Measurements from ENCODE around the gene INSM1.

Gene INSM1, protein sequence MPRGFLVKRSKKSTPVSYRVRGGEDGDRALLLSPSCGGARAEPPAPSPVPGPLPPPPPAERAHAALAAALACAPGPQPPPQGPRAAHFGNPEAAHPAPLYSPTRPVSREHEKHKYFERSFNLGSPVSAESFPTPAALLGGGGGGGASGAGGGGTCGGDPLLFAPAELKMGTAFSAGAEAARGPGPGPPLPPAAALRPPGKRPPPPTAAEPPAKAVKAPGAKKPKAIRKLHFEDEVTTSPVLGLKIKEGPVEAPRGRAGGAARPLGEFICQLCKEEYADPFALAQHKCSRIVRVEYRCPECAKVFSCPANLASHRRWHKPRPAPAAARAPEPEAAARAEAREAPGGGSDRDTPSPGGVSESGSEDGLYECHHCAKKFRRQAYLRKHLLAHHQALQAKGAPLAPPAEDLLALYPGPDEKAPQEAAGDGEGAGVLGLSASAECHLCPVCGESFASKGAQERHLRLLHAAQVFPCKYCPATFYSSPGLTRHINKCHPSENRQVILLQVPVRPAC

DNA sequence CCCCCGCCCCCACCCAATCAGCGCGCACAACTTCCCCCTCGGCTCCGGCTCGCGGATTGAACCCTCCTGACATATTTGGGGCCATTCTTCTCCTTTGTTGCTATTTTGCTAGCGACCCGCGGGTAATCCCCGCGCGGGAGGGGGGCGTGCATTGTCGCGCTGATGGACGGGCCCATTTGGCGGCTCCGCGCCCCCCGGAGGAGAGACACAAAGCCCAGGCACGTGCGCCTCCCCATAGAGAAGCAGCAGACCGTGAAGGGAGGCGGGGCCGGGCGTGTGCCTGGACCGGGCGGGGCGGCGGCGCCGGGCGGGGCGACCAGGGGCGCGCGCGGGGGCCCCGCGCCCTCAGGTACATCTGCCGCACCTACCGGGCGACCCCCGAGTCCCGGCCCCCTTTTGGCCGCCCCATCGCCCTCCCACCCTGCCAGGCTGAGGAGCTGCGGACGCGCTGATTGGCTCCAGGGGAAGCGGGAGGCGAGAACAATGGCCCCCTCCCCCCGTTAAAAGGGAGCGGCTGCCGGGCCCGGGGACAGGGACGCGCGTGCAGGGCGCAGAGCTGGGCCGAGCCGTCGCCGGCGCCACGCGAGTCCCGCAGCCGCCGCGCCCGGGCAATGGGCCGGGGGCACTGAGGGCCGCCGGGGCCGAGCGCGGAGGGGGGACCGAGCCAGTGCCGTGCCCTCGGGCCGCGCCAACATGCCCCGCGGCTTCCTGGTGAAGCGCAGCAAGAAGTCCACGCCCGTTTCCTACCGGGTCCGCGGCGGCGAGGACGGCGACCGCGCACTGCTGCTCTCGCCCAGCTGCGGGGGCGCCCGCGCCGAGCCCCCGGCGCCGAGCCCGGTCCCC, at the start of gene INSM1:
INSM1 (plus strand) TSS at position 530 of the 843 bp plus-strand sequence; CDS start at position 694, 164 bp downstream.
- H3K9me3 Mint-ChIP-seq = no peaks in the 10 kb centered on the region
- H3K27ac Mint-ChIP-seq = no peak within 1 kb of the TSS
- peak within 1 kb of the TSS; percentile 85 for H3K4me3 Mint-ChIP-seq
- H3K36me3 Mint-ChIP-seq (ENCODE audit: low read depth) = no peaks in the 10 kb centered on the region
- H3K4me1 Mint-ChIP-seq (ENCODE audit: low read depth) = peaks cover 33% of the 10 kb centered on the region
- H3K27me3 Mint-ChIP-seq = peaks cover 84% of the 10 kb centered on the region
- intact Hi-C loops (cut with micrococcal nuclease) = loop anchor here (10.0 kb wide), 1 partner anchor 93 kb away; no protein-coding TSS in a partner anchor

DNA sequence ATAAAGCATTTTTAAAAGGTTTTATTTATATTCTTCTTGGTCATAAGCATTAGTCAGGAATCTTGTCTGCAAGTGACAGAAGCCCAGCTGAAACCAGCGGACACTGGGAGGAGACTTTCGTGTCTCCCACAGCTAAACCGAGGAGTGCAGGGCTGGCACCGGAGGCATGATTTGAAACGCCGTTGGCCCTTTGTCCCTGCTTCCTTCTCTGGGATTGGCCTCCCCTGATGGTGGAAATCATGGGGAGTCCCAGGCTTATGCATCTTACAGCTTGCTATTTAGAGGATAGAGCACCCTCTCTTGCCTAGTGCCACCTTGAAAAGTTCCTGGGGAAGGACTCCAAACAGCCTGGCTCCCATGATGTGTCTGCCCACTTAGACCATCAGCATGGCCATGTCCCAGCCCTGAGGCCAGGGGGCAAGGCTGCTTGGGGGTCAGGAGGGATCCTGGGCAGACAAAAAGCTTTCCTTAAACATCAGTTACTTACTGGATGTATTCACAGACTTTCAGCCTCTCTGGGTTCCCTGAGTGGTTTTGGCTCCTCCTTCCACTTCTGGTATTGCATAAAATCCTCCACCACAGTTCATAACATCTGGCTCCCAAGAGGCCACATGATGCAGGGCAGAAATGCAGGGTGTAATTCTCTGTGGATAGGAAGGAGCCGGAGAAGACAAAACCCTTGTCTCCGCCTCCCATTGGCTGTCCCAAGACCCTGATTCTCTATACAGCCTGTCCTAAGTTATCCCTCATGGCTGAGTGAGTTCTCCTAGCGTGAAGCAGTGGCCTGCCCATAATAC, 49.3 kb upstream of the INSM1 start:
- Mint-ChIP-seq H3K27ac (peak overlapping the region; percentile 93), H3K27me3 (no peaks in the 10 kb centered on the region), H3K9me3 (peaks cover 23% of the 10 kb centered on the region), H3K4me3 (no peak overlapping the region), H3K4me1 (ENCODE audit: low read depth) (peaks cover 31% of the 10 kb centered on the region), H3K36me3 (ENCODE audit: low read depth) (no peaks in the 10 kb centered on the region)
- intact Hi-C loops (cut with micrococcal nuclease) = no loop called here

DNA sequence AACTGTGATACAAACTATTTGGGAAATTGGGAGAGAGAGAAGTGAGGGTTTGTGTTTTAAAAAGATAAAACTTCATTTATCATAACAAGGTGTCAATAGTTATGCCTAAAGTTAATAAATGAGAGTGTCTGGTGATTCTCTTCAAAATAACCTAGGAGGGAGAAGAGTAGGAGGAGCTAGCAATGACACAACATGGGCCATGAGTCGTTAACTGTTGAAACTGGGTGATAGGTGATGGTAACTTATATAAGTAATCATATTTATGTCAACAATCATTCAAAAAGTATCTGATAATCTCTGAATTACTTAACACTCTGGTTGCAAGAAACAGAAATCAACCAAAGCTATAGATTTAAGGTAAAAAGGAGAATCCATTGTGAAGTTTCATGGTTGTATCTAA, 46.8 kb upstream of the INSM1 start:
- Mint-ChIP-seq H3K4me1 (ENCODE audit: low read depth) (peaks cover 31% of the 10 kb centered on the region), H3K4me3 (no peak overlapping the region), H3K9me3 (peaks cover 23% of the 10 kb centered on the region), H3K27me3 (no peaks in the 10 kb centered on the region), H3K27ac (no peak overlapping the region), H3K36me3 (ENCODE audit: low read depth) (no peaks in the 10 kb centered on the region)
- intact Hi-C loops (cut with micrococcal nuclease) = no loop called here

DNA sequence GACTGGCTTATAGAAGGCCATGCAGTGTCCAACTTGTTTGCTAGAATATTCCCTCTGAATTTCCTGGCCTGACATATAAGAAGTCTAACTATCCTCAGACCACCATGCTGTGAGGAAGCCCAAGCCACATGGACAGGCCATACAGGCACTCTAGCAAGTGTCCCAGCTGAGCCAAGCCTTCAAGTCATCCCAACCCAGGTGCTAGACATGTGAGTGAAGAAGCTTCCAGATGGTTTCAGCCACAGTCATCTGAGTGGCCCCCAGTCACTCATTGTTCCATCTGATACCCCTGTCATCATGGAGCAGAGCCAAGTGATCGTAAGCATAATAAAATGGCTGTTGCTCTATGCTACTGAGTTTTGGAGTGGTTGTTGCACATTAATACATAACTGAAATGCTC, 46.0 kb upstream of the INSM1 start:
- H3K4me1 Mint-ChIP-seq (ENCODE audit: low read depth) = peaks cover 30% of the 10 kb centered on the region
- H3K4me3 Mint-ChIP-seq = no peak overlapping the region
- H3K27ac Mint-ChIP-seq = no peak overlapping the region
- peaks cover 23% of the 10 kb centered on the region for H3K9me3 Mint-ChIP-seq
- intact Hi-C loops (cut with micrococcal nuclease) = no loop called here
- no peaks in the 10 kb centered on the region for H3K36me3 Mint-ChIP-seq (ENCODE audit: low read depth)
- H3K27me3 Mint-ChIP-seq = no peaks in the 10 kb centered on the region

DNA sequence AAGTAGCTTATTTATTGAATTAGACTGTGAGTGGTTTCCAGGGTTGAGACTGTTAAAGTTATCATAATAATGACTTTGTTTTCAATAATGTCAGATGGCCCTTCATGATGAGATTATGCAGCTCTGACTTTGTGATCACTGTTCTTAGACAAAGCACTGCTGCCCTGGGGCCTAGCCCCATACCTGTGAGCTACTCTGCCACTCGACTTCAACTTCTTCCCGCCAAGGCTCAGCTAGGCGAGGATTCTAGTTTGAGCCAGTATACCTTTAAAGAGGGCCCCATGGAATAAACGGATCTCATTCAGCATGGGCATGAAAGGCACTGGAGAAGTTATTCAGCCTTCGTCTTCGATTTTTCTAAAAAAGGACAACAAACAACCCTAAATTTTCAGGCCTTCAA, 45.0 kb upstream of the INSM1 start:
- Mint-ChIP-seq H3K36me3 (ENCODE audit: low read depth) (no peaks in the 10 kb centered on the region), H3K4me3 (no peak overlapping the region), H3K4me1 (ENCODE audit: low read depth) (peaks cover 23% of the 10 kb centered on the region), H3K9me3 (peaks cover 23% of the 10 kb centered on the region), H3K27me3 (no peaks in the 10 kb centered on the region), H3K27ac (no peak overlapping the region)
- intact Hi-C loops (cut with micrococcal nuclease) = no loop called here

DNA sequence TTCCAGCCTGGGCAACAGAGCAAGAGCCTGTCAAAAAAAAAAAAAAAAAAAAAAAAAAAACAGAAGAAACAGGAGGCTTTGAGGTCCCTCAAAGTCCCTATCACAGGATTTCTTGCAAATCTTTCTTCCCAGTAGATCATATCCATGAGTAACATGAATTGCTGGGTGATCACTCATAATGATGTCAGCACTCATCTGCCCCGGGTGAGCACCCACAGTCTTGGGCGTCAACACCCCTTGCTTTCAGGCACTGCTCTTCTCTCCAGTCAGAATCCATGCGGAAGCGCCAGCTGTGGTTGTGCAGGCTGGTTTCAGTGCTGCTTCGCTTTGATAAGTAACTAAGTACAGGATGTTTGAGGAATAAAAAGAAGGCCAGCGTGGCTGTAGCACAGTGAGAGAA, 40.2 kb upstream of the INSM1 start:
- H3K4me3 Mint-ChIP-seq = no peak overlapping the region
- H3K27ac Mint-ChIP-seq = peak overlapping the region; percentile 87
- H3K36me3 Mint-ChIP-seq (ENCODE audit: low read depth) = no peaks in the 10 kb centered on the region
- no peaks in the 10 kb centered on the region for H3K9me3 Mint-ChIP-seq
- intact Hi-C loops (cut with micrococcal nuclease) = no loop called here
- H3K4me1 Mint-ChIP-seq (ENCODE audit: low read depth) = peaks cover 34% of the 10 kb centered on the region
- H3K27me3 Mint-ChIP-seq = no peaks in the 10 kb centered on the region

DNA sequence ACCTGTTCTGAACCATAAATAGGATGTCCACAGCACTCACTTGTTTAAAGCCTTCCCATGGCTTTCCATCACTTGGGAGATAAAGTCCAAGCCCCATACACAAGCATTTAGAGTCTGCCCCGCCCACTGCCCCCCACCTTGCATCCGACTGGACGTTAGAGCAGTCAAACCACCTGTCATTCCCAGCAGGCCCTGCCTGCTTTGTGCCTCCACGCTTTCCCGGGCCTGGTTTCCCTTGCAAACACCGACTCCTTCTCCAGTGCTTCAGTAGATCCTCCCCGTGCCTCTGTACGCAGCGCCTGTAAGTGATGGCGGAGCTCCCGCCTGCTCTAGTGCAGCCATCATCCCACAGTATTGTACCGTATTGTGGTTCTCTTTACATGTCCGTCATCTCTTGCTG, 38.3 kb upstream of the INSM1 start:
- peaks cover 45% of the 10 kb centered on the region for H3K4me1 Mint-ChIP-seq (ENCODE audit: low read depth)
- no peak overlapping the region for H3K4me3 Mint-ChIP-seq
- H3K9me3 Mint-ChIP-seq = no peaks in the 10 kb centered on the region
- no peaks in the 10 kb centered on the region for H3K36me3 Mint-ChIP-seq (ENCODE audit: low read depth)
- H3K27ac Mint-ChIP-seq = no peak overlapping the region
- intact Hi-C loops (cut with micrococcal nuclease) = no loop called here
- H3K27me3 Mint-ChIP-seq = no peaks in the 10 kb centered on the region

DNA sequence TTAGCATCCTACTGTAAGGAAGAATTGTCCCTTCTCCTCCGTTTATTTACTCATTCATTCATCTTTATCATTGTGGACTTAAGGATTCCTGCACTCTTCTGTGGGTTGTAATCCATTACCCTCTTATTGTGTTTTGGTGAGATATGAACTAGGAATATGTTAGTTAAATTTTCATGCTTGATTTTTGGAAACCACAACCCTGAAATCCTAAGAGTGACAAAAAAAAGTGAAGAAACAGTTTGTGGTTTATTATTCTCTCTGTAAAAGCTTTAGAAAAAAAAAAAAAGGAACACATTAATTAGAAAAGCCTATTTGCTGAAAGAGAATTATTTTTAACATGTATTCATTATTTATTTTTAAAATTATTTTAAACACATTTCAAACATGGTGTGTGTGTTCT, 36.7 kb upstream of the INSM1 start:
- Mint-ChIP-seq H3K36me3 (ENCODE audit: low read depth) (no peaks in the 10 kb centered on the region), H3K27ac (peak overlapping the region; percentile 67), H3K4me3 (no peak overlapping the region), H3K27me3 (no peaks in the 10 kb centered on the region), H3K4me1 (ENCODE audit: low read depth) (peaks cover 45% of the 10 kb centered on the region), H3K9me3 (no peaks in the 10 kb centered on the region)
- intact Hi-C loops (cut with micrococcal nuclease) = no loop called here

DNA sequence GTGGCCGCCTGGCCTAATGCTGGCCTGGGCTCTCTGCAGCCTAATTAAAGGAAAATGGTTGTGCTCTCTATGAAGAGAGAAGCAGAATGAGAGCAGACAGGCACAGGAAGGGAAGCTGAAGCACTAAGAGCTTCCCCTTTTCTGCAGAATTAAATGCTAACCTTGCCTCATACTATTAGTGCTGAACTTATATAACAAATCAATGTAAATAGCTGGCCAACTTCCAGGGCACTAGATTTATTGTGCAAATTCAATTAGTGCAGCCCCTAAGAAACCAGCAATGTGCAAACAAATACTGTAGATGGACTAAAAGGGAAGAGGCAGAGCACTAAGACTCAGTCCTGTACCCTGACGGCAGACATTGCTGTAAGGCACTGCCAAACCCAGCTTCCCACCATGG, 36.1 kb upstream of the INSM1 start:
- H3K27me3 Mint-ChIP-seq = no peaks in the 10 kb centered on the region
- no peaks in the 10 kb centered on the region for H3K36me3 Mint-ChIP-seq (ENCODE audit: low read depth)
- peaks cover 2% of the 10 kb centered on the region for H3K9me3 Mint-ChIP-seq
- H3K27ac Mint-ChIP-seq = peak overlapping the region; percentile 67
- intact Hi-C loops (cut with micrococcal nuclease) = no loop called here
- H3K4me1 Mint-ChIP-seq (ENCODE audit: low read depth) = peaks cover 45% of the 10 kb centered on the region
- no peak overlapping the region for H3K4me3 Mint-ChIP-seq

DNA sequence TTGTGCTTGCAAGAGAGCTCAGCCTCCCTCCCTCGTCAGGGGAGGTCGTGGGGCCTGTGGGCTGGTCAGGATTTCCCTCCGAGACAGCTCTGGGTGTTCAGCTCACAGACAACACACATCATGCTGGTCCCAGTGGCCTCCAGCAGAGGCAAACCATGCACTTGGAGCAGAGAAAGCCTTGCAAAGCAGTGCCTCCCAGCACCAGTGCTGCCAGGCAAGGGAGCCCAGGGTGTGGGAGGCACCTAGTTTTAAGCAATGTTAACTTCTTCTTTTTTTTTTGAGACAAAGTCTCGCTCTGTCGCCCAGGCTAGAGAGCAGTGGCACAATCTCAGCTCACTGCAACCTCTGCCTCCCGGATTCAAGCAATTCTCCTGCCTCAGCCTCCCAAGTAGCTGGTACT, 34.0 kb upstream of the INSM1 start:
- peaks cover 32% of the 10 kb centered on the region for H3K4me1 Mint-ChIP-seq (ENCODE audit: low read depth)
- H3K36me3 Mint-ChIP-seq (ENCODE audit: low read depth) = no peaks in the 10 kb centered on the region
- H3K4me3 Mint-ChIP-seq = peak overlapping the region; percentile 20
- intact Hi-C loops (cut with micrococcal nuclease) = no loop called here
- no peaks in the 10 kb centered on the region for H3K27me3 Mint-ChIP-seq
- H3K9me3 Mint-ChIP-seq = peaks cover 8% of the 10 kb centered on the region
- H3K27ac Mint-ChIP-seq = peak overlapping the region; percentile 65

DNA sequence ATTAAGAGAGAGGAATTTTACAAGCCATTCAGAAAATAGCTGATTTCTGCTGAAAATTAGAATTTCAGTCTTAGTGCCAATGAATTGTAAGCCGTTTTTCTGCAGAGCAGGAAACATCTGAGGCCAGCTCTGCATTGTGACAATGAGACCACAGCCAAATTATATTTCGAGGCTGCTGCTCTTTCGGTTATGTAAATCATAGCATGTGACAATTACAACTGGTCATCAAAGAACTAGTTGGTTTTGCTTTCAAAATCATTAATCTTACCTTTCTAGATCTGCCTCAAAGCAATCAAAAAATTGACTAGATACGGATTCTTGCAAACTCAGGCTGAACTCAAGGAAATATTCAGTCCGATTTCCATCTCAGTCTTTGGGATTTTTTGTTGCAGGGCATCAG, 33.4 kb upstream of the INSM1 start:
- Mint-ChIP-seq H3K36me3 (ENCODE audit: low read depth) (no peaks in the 10 kb centered on the region), H3K4me3 (no peak overlapping the region), H3K4me1 (ENCODE audit: low read depth) (peaks cover 26% of the 10 kb centered on the region), H3K9me3 (peaks cover 8% of the 10 kb centered on the region), H3K27ac (peak overlapping the region; percentile 65), H3K27me3 (no peaks in the 10 kb centered on the region)
- intact Hi-C loops (cut with micrococcal nuclease) = no loop called here

DNA sequence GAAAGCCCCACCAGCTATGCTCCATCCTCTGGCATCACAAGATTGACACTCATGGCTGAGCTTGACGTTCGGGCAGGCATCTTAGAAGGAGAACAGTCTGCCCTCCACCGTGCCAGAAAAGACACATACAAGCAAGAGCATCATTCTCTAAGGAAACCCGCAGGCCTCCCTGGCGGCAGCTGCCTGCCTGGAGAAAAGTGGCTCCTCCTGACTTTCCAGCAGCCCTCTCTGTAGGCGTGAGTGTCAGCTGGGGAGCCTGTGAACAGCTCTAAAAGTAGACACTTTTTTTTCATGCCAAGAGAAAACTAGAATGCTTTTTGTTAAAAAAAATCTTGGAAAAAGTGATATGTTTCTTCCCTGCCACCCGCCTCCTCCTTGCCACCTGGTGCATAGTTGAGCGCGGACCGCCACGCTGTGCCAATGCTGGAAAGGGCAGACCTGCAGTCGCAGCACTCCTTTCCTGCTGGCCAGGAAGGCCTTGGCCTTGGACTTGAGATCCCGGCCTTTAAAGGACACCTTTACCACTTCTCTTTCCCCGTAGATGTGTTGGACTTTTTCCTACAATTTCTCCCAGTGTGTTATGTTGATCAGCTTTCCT, 29.7 kb upstream of the INSM1 start:
- intact Hi-C loops (cut with micrococcal nuclease) = no loop called here
- Mint-ChIP-seq H3K27ac (no peak overlapping the region), H3K36me3 (ENCODE audit: low read depth) (no peaks in the 10 kb centered on the region)

DNA sequence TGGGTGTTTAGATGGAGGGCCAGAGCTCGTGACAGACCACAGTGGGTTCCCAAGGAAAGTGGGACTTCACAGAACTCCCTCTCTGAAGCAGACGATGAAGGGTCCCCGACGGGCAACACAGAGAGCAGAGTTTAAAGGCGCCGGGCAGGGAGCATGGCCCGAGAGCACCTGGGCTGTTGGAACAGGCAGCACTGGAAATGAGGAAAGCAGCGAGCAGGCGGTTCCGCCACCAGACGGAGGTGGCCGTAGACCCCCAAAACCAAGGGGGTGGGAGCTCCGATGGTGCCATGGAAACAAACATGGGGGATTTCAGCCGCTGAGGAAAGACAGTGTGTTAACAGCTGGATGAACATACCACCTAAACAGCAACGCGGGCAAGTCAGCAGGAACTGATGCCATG, 27.5 kb upstream of the INSM1 start:
- H3K4me3 Mint-ChIP-seq = no peak overlapping the region
- intact Hi-C loops (cut with micrococcal nuclease) = no loop called here
- H3K27me3 Mint-ChIP-seq = peaks cover 6% of the 10 kb centered on the region

More for the DNA sequence above, 29.7 kb upstream of the INSM1 start:
- H3K4me1 Mint-ChIP-seq (ENCODE audit: low read depth) = peaks cover 7% of the 10 kb centered on the region
- H3K27me3 Mint-ChIP-seq = peaks cover 6% of the 10 kb centered on the region
- H3K4me3 Mint-ChIP-seq = no peak overlapping the region
- H3K9me3 Mint-ChIP-seq = peaks cover 8% of the 10 kb centered on the region

More for the DNA sequence above, 27.5 kb upstream of the INSM1 start:
- Mint-ChIP-seq H3K27ac (no peak overlapping the region), H3K9me3 (peaks cover 8% of the 10 kb centered on the region), H3K4me1 (ENCODE audit: low read depth) (peaks cover 6% of the 10 kb centered on the region), H3K36me3 (ENCODE audit: low read depth) (no peaks in the 10 kb centered on the region)
